Femur (tissue), 1 donor: ENCODE results near the gene ZFC3H1.

Experiments
- DNase-seq: peaks from one replicate; pipeline ENCODE4 v3.0.0-alpha.2; 2017

Gene ZFC3H1

DNA sequence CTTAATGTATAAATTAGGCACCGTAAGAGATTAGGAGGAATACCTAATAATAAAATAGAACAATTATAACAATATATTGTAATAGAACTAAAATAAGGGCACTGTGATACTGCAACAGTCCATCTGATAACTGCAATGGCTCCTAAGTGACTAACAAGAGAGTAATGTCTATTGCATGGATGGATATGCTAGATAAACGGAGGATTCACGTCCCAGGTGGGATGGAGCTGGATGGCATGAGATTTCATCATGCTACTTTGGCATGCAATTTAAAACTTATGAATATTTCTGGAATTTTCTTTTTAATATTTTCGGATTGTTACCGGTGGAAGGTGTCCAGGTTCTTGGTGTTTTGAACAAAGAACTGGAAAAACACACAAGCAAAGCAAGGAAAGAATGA lies 20.0 kb upstream of the ZFC3H1 start:
- DNase-seq, result no peak

DNA sequence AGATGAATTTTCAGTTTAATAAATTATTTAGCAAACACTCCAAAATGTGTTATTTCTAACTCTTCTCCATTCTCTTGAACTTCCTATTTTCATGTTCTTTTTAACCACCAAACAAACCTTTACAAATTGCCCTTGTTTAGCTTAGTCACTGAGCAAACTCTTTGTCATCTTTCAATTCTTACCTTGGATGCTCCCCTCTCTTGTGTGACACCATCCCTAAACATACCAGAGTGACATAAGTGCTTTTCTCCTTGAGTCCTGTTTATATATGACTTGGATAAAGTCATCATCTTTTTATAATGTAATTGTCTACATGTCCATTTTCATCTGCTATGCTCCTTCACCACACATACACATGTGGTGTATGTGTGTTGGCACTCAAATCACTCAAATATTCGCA lies 18.8 kb upstream of the ZFC3H1 start:
- no peak for DNase-seq

DNA sequence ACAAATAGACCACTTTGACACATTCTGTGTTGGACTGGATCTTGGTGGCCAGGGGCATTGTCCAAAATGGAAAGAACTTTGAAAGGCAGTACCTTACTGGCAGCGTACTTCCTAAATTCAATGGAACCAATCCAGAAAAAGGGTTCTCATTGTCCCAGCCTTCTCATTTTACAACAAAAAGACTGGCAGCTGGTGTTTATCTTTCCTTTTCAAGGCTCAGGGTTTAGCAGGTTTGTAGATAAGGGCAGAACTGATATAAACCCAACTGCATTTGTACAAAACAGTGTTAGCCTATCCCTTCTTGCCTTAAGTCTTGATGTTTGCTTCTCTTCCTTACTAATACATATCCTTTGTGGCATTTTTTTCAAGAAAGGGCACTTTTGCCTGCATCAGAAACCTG lies 8.2 kb upstream of the ZFC3H1 start:
- DNase-seq, result no peak

DNA sequence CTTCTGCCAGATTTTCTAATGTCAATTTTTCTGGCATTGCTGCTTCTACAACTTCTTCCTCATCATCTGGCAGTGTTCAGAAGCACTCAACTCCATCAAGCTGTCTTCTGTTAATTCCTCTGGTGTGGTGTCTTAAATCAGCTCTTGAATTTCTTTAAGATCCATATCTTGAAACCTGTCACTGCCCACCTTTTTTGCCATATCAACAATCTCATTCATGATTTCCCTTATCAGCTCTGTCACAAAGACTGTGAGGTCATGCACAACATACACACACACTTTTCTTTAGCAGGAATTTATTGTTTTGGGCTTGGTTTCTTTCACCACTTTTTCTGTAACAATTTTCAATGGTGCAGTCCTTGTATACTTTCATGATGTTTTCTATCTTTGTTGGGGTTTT lies 7.7 kb upstream of the ZFC3H1 start:
- DNase-seq, result no peak

DNA sequence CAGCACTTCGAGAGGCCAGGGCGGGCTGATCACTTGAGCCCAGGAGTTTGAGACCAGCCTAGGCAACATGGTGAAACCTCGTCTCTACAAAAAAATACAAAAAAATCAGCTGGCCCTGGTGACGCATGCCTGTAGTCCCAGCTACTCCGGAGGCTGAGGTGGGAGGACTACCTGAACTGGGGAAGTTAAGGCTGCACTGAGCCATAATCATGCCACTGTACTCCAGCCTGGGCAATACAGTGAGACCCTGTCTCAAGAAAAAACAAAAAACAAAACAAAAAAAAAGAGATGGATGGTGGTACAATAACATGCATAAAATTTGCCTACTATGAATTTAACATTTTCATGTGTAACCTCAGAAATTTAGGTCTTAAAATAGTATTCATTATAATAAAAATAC lies 2.6 kb upstream of the ZFC3H1 start:
- DNase-seq, result no peak

DNA sequence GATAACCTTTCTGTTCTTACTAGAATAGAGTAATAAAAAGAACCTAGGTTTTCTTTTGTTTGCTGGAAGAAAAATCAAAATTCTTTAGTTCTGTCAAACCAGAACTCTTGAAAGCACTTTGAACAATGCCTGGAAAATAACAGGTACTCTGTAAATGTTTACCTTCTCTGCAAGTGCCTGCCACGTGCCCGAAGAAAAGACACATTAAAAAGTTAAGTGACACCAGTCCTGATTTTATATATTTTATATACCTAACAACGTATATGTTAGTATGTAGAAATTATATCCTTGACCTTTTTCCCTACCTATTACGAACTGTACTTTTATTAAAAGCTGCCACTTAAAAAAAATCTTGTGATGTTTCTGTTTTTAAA lies 1.4 kb upstream of the ZFC3H1 start:
- no peak for DNase-seq

DNA sequence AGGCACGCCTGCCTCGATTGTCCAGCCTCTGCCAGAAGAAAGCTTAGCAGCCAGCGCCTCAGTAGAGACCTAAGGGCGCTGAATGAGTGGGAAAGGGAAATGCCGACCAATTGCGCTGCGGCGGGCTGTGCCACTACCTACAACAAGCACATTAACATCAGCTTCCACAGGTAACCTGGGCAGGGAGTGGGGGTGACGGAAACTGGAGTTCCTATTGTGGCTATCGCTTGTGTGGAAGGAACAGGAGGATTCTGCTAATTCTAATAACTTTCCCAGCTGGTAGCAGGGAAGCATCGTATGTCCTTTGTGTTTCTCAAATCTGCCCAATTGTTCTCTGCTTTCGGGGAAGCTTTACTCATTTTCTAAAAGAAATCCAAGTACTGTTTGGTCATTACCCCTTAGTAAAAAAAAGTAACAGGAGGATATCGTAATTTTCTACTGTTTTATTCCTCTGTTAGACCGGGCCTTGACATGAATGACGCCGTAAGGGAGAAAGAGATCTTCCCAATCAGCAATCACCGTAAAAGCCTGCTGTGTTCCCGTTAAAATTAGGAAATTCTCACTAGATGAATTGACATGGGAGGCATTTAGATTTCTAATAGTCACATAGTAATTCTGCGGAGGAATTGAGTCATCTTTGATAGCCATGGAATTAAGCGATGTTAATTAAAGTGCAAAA lies 902 bp upstream of the ZFC3H1 start:
- no peak for DNase-seq

DNA sequence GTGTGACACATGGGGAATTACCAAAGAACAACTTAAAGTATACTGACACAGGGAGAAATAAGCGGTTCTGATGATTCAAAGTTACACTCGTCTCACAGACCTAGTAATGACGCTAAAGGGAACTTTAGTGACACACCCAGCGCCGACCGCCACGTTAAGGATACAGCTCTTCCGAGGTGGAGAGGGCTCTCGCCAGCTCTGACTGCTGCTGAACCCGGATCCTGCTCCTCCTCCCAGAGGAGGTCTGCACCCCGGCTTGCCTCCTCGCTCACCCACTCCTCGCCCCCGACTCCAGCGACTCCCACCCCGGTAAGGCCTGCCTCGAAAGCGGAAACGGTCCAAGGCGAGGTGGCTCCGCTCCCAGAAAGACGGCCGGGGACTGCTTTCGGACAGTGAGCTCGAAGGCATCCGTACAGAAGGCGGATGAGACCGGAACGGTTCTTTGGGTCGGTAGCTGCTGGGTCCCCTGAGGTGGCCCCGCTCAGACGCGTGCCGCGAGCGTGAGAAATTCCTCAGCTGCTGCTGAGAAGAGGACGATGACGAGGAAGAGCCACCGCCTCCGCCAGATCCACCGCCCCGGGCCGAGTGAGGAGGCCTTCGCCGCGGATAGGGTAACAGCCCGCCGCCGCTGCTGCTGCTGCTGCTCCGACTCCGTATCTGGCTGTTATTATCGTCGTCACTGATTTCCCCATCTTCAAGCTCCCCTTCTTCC lies 643 bp downstream of the ZFC3H1 start:
- DNase-seq, result peak; percentile 82

DNA sequence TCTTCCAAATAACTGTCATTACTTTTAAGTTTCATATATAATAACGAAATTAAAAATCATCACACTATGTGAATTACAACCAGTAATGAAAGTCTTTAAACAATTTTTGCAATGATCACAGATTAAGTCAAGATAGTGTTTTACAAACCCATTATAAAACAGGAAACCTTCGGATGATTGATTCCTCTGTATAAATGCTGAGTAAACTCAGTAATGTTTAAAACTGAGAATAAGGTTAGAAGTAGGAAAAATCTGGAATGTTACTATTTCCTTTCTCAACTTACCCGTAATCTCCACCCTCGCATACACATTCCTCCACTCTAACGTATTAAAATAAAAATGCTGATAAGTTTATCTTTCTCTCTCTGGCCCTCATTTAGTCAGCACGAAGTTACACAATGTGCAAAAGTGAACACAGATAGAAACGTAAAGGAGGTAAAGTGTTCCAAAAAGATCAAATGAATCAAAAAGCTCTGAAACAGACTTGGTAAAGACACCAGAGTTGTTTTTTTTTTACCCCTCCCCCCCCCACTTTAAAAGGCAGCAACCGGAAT lies 1.6 kb downstream of the ZFC3H1 start:
- no peak for DNase-seq

DNA sequence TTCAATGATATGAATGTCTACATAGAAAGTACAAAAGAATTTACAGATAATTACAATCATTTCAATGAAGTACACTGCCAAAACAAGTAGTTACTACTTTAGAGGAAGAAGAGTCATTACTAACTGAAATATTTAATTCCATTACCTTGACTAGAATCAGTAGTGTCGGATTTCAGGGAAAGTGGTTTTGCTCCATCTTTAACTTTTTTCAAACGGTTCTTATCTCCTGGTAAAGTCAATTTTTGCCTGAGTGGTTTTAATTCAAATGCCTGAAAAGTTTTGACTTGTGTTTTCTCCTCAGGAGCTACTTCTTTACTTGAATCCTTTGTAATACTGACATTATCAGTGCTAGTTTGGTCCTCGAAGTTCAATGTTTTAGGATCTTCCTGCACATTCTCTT lies 6.9 kb downstream of the ZFC3H1 start:
- DNase-seq, result no peak

DNA sequence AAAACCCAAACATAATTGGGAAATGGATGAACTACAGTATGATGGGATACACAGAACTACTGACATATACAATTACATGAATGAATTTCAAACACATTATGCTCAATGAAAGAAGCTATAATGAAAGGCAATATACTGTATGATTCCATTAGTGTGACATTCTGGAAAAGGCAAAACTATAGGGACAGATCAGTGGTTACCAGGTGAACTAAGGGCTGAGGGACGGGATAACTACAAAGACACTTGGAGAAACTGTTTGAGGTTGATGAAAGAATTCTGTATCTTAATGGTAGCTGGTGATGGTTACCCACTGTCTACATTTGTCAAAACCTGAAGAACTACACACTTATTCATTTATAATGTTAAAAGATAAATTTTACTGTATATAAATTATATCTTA lies 7.7 kb downstream of the ZFC3H1 start:
- no peak for DNase-seq

DNA sequence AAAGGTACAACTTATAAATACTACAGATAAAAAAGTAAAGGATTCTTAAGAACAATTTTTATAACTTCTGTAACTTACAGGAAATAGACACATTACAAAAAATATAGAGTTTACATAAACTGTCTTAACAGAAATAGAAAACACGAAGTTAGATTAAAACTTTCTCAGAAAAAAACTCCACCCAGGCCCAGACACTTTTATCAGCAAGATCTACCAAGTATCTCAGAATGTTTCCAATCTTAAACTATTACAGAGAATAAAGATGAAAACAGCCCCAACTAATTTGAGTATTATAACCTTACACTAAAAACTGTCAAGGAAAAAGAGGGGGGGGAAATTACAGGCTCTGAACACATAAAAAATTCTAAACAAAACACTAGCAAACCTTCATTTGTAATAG lies 8.2 kb downstream of the ZFC3H1 start:
- DNase-seq, result no peak

DNA sequence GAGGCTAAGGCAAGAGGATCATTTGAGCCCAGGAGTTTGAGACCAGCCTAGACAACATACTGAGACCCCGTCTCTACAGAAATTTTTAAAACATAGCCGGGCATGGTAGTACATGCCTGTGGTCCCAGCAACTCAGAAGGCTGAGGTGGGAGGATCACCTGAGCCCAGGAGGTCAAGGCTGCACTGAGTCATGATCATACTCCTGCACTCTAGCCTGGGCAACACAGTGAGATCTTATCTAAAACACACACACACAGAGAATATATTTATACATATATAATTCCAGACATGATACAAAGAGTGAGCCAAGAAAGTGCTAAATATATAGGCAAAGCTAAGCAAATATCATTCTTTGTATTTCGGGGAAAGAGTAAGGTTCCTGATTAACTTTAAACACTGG lies 9.4 kb downstream of the ZFC3H1 start:
- no peak for DNase-seq

DNA sequence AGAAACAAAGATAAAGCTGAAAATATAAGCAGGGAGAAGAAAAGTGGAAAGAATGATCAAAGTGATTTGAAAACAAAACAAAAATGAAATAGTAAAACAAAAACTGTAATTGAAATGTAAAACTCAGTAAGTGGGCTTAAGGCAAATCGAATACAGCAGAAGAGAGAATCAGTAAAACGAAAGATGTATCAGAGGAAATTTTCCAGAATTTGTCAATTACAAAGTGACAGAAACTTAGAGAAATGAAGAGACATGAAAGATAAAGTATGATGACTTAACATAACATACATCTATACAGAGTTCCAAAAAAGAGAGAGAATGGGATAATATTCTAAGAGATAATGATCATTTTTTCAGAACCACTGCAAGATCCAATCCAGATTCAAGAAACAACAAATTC lies 10.5 kb downstream of the ZFC3H1 start:
- DNase-seq, result no peak

DNA sequence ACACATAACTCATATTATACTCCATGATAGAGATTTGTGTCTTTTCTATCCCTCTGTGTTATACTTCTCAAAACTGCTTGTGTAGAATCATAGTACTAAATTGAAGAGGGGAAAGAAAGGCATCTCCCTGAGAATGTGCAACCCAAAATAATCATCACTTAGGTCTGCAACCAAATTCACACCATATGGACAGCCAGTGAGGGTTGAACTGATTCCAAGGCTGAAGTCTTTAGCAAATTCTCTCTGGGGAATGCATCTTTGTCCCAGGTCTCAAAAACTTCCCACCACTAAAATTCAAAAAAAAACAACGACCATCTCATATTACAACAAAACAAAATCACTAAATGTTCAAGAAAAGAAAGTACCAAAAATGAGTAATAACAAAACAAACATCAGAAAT lies 11.0 kb downstream of the ZFC3H1 start:
- DNase-seq, result no peak

DNA sequence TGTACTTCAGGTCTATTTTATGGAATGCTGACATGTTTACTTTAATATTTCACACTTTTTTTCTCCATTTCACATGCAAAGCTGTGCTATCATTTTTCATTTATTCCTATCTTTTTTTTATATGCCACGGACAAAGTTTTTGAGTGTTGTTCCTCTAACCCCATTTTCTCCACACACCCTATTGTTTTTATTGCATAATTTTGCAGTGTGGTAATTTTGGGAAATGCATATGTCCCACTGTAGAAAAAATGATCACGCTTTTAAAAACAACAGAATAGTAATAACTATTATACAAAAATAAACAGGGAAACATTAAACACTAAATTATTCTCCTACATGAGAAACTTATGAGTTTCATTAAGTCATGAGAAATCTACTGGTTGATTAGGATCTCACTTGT lies 14.2 kb downstream of the ZFC3H1 start:
- DNase-seq, result no peak

DNA sequence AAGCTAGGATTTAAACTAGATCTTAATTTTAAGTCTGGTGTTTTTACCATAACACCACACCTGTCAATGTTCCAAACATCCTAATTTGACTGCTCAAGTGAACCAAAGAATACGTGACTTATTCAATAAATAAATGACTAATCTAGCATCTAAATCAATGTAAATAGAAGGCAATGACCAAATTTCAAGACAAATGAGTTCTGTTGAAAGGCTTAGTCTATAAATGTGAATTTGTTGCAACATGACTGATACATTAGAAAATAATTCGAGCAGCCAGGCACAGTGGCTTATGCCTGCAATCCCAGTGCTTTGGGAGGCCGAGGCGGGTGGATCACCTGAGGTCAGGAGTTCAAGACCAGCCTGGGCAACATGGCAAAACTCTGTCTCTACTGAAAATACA lies 15.1 kb downstream of the ZFC3H1 start:
- no peak for DNase-seq

DNA sequence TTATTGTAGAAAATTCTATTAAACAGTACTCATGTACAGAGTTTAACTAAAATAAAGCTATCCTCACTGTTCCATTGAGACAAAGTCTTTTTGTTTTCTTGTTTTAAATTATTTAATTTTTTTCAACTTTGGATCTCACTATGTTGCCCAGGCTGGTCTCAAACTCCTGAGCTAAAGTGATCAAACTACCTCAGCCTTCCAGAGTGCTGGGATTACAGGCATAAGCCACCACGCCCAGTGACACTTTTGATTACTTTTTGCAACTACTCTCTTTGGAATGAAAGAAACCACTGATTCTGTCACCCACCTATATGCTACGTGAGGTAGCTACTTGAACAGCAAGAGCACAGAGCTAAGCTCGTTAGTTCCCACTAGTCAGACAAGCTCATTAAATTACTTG lies 17.1 kb downstream of the ZFC3H1 start:
- no peak for DNase-seq

DNA sequence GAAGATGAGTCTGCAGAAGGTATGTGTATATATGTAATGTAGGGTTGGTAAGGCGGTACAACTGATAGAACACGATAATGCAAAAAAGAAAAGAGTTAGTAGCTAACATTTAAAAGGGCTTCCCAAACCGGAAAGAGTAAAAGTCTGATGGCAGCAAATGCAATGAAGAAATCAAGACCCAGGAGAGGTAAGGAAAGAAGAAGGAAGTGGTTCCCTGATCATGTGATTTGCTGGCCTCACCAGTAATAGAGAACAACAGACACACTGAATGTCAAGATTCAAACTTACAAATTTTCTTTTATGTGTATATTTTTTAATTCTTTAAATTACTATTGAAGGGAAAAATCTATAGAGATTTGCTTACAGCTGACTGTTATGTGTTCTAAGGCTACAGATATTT lies 18.4 kb downstream of the ZFC3H1 start:
- DNase-seq, result no peak

DNA sequence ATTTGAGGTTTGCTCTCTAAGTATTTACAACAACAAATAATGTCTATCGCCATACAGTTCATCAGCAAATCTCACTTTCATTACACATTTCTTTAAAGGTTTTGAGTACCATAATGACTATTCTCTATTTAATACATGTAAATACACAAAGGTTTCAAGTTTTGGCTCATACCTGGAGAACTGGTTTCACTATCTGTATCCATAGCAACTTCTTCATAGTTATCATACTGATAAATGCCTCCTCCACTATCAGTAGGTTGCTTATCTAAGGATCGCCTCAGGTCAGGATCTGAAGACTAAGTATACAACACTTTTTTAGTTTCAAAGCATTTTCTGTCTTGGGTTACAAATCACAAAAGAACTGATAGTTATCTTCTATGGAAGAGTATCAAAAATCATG lies 21.4 kb downstream of the ZFC3H1 start:
- DNase-seq, result no peak

DNA sequence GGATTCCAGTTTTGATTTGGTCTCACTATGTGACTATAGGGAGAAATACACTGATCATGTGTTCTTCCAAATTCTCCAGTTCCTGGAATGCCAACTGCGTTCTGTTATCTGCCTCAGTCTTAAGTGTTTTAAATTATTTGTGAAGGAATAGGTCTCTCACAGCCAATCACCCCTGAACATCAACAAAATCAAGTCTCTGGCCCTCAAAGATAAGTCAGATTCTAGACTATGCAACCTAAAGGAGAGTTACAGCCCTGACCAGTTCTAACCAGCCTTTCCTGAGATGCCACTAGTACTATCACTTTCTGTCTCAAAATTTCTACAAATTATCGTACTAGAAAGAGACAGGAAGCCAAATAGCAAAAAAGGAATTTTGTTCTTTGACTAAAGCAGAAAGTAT lies 22.3 kb downstream of the ZFC3H1 start:
- no peak for DNase-seq

DNA sequence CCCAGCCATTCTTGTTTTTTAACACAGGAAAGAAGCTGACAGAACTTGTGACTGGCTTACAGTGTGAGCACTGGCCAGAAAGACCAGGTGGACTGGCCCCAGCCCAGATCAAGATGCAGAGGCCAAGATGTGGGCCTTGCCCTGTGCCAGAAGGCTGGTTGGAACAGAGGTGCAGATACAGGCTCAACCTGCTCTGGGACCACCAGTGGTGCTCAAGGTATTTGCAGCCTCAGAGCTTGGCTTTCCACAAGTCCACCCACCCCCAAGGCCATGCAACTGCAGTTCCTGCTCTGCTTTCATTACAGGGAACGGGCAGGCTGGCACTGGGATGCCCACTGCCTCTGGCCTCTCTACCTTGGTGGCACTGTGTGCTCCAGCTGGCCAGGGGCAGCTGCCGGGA lies 23.3 kb downstream of the ZFC3H1 start:
- DNase-seq, result no peak

DNA sequence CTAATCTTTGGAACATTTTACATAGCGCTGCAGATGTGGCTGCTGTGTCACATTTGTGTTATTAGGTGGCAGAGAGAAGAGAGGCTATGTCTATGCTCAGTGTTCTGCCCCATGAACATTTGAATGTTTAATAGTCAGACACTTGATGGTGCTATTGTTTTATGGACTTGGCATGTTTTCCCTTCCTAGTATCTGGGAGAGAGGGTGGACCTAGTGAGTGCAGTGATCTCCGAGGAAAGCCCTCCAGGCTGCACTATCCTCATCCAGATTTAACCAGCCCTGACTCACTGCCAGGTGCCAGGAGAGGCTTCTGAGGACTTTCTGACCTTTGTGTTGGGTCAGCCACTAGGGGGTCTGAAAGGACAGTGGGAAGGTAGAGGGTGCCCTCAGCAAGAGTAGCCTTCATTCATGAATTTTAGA lies 24.3 kb downstream of the ZFC3H1 start:
- no peak for DNase-seq

DNA sequence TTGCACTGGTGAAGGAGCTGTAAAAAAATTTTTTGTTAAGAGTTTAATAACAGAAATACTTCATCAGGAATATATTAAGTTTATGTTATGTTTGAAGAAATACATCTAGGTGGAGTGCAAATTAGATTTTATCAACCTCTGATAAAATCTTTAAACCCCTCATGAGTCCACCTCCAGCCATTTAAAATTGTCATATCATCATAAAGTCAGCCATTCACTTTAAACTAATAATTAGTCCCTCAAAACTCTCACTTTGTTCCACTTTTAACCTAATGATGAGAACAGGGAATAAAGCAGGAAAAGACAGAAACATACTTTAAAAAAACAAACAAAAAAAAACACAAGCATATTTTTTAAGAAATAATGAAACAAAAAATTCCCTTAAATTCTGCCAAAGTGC lies 25.1 kb downstream of the ZFC3H1 start:
- DNase-seq, result no peak

DNA sequence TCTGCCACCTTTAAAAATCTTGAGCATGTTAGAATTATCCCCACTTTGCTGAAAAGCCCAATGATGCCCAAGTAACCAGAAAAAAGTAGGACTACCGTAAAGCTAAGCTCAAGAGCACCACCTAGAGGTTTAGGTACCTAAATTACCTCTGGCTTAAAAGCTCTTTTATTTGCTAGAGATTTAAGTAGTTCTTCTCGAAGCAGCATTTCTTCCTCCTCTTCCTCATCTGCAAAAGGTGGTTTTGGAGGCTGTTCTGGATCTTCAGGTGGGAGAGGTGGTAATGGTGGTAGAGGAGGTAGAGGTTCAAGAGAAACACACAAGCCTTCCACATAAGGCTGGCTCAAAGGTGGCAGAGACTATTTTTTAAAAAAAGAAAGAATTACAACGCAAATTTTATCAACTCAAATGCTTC lies 26.9 kb downstream of the ZFC3H1 start:
- DNase-seq, result no peak
